ENCODE results near the gene INKA1. TPM values are rescaled to one million over a fixed set of nuclear protein-coding genes. Genes with fewer than 3 reads are reported as not detected.
"Not testable (repeated sequence)": the region's sequence is repeated elsewhere in the genome, so short reads cannot be mapped to it uniquely, and the experiment has no call there.

INKA1 gene
- total RNA-seq, 4 donors from 2014 or later: 30.4 to 56.1 (median 37.9) TPM

GRCh38 chr3:49781415-49782199 lies 21.5 kb upstream of the INKA1 start:
- H3K4me3 ChIP-seq (ENCODE audit: low read depth, poor library complexity, severe bottlenecking): no peak overlapping the region
- 83 to 93% methylated on average over 5 of the region's 5 CpGs for WGBS, 2 donors
- intact Hi-C loops (cut with DNase I; ENCODE audit: low total_unique reads): loop anchor here (10.0 kb wide), 1 partner anchor 57 kb away; the partner anchor contains the start of gene GMPPB
- TF ChIP-seq POLR2A (IDR thresholded peaks at IDR 0.05) (no peak), CTCF (IDR thresholded peaks at IDR 0.05) (no peak)
- no peak for DNase-seq (ENCODE audit: low spot score in 2 of 2)

- DNase-seq (ENCODE audit: low spot score in 2 of 2): peak in 1 of 2 donors; percentile 72
- H3K4me3 ChIP-seq (ENCODE audit: low read depth, poor library complexity, severe bottlenecking): not testable (repeated sequence)
- 92 to 95% methylated on average over 9 of the region's 9 CpGs for WGBS, 2 donors
- intact Hi-C loops (cut with DNase I; ENCODE audit: low total_unique reads): loop anchor here (10.0 kb wide), 1 partner anchor 57 kb away; the partner anchor contains the start of gene GMPPB
Measured at GRCh38 chr3:49782277-49782676, 20.8 kb upstream of the INKA1 start.

GRCh38 chr3:49785565-49786356 lies 17.3 kb upstream of the INKA1 start:
- DNase-seq (ENCODE audit: low spot score in 2 of 2): peak in 1 of 2 donors; percentile 89
- peak overlapping the region; percentile 78 for H3K4me3 ChIP-seq (ENCODE audit: low read depth, poor library complexity, severe bottlenecking)
- intact Hi-C loops (cut with DNase I; ENCODE audit: low total_unique reads): loop anchor here (10.0 kb wide), 1 partner anchor 61 kb away; the partner anchor contains the start of gene GMPPB
- TF ChIP-seq CTCF (IDR thresholded peaks at IDR 0.05) (no peak), POLR2A (IDR thresholded peaks at IDR 0.05) (no peak)
- 0 to 1% methylated on average over 24 to 40 of the region's 50 CpGs for WGBS, 2 donors

GRCh38 chr3:49786357-49787181 lies 16.5 kb upstream of the INKA1 start, which contains the start of gene IP6K1:
Gene IP6K1, minus strand, starts transcription at chr3:49786542. Its CDS starts 38,502 bp downstream, at chr3:49748040.
- no peak for TF ChIP-seq CTCF (IDR thresholded peaks at IDR 0.05)
- peak in 1 of 2 donors; percentile 83 for TF ChIP-seq POLR2A (IDR thresholded peaks at IDR 0.05)
- intact Hi-C loops (cut with DNase I; ENCODE audit: low total_unique reads): loop anchor here (10.0 kb wide), 1 partner anchor 62 kb away; the partner anchor contains the start of gene GMPPB

GRCh38 chr3:49787182-49787464 lies 15.9 kb upstream of the INKA1 start:
- TF ChIP-seq POLR2A (IDR thresholded peaks at IDR 0.05) (no peak), CTCF (IDR thresholded peaks at IDR 0.05) (no peak)
- intact Hi-C loops (cut with DNase I; ENCODE audit: low total_unique reads): loop anchor here (10.0 kb wide), 1 partner anchor 62 kb away; the partner anchor contains the start of gene GMPPB
- H3K4me3 ChIP-seq (ENCODE audit: low read depth, poor library complexity, severe bottlenecking): no peak overlapping the region
- WGBS, 2 donors: 38 to 46% methylated on average over 3 of the region's 3 CpGs
- DNase-seq (ENCODE audit: low spot score in 2 of 2): peak in 1 of 2 donors; percentile 76

More at GRCh38 chr3:49786357-49787181, 16.5 kb upstream of the INKA1 start, which contains the start of gene IP6K1:
- H3K4me3 ChIP-seq (ENCODE audit: low read depth, poor library complexity, severe bottlenecking): peak within 1 kb of the TSS; percentile 78
- peak; percentile 100 for DNase-seq (ENCODE audit: low spot score in 2 of 2)
- 4 to 5% methylated on average over 25 of the region's 55 CpGs for WGBS, 2 donors

All from lower leg skin (tissue), 4 donors.